SK-N-SH treated with all-trans-retinoic acid at 6 μM for 48 hours (cell line): Measurements from ENCODE around the gene MYT1.

Experiments
- ATAC-seq: fragments of 200-7000 bp; cut with Tn5 transposase; 3 replicates; pipeline ENCODE4 v1.9.1; 2020; ENCODE audit warnings: mild to moderate bottlenecking, moderate library complexity
- ARNTL ChIP-seq: fragments of 450-650 bp; formaldehyde crosslinking; IDR thresholded peaks from 2 replicates; pipeline ENCODE4 v1.5.0; 2020; ENCODE audit warnings: low read depth, mild to moderate bottlenecking, moderate library complexity, borderline replicate concordance
- BACH2 ChIP-seq: fragments of 250-450 bp; sonication (Bioruptor Pico); IDR thresholded peaks from 2 replicates; pipeline ENCODE4 v1.9.0; 2021; ENCODE audit warnings: mild to moderate bottlenecking, borderline replicate concordance
- CSDC2 ChIP-seq: fragments of 250-450 bp; sonication (Bioruptor Pico); IDR thresholded peaks from 2 replicates; pipeline ENCODE4 v1.5.0; 2020; ENCODE audit warnings: mild to moderate bottlenecking, moderate library complexity
- GLIS3 ChIP-seq: fragments of 250-450 bp; sonication (Bioruptor Pico); IDR thresholded peaks from 2 replicates; pipeline ENCODE4 v1.5.0; 2020; ENCODE audit warnings: mild to moderate bottlenecking, moderate library complexity
- ISL1 ChIP-seq: fragments of 250-450 bp; sonication (Bioruptor Pico); IDR thresholded peaks from 2 replicates; pipeline ENCODE4 v2.1.2; 2022; ENCODE audit warnings: mild to moderate bottlenecking, moderate library complexity
- PATZ1 ChIP-seq: fragments of 250-450 bp; sonication (Bioruptor Pico); IDR thresholded peaks from 2 replicates; pipeline ENCODE4 v1.8.0; 2020; ENCODE audit warnings: mild to moderate bottlenecking, moderate library complexity, borderline replicate concordance
- POU6F1 ChIP-seq: fragments of 250-450 bp; sonication (Bioruptor Pico); IDR thresholded peaks from 2 replicates; pipeline ENCODE4 v1.8.0; 2021; ENCODE audit warnings: low read depth, mild to moderate bottlenecking, moderate library complexity, borderline replicate concordance
- PPARA ChIP-seq: fragments of 250-450 bp; sonication (Bioruptor Pico); IDR thresholded peaks from 2 replicates; pipeline ENCODE4 v1.5.0; 2020; ENCODE audit warnings: mild to moderate bottlenecking, borderline replicate concordance
- RARB ChIP-seq: fragments of 250-450 bp; sonication (Bioruptor Pico); IDR thresholded peaks from 2 replicates; pipeline ENCODE4 v1.8.0; 2021; ENCODE audit warnings: mild to moderate bottlenecking, moderate library complexity
- TOX ChIP-seq: fragments of 250-450 bp; sonication (Bioruptor Pico); IDR thresholded peaks from 2 replicates; pipeline ENCODE4 v1.8.0; 2021; ENCODE audit warnings: mild to moderate bottlenecking, moderate library complexity, borderline replicate concordance
- TSHZ2 ChIP-seq: fragments of 250-450 bp; sonication (Bioruptor Pico); IDR thresholded peaks from 2 replicates; pipeline ENCODE4 v1.5.0; 2020; ENCODE audit warnings: mild to moderate bottlenecking, moderate library complexity
- ZC3H10 ChIP-seq: fragments of 250-450 bp; sonication (Bioruptor Pico); IDR thresholded peaks from 2 replicates; pipeline ENCODE4 v1.5.1; 2021; ENCODE audit warnings: mild to moderate bottlenecking, moderate library complexity
- ZFP3 ChIP-seq: fragments of 250-450 bp; sonication (Bioruptor Pico); IDR thresholded peaks from 2 replicates; pipeline ENCODE4 v1.5.0; 2020; ENCODE audit warnings: mild to moderate bottlenecking, moderate library complexity
- ZNF70 ChIP-seq: fragments of 450-650 bp; formaldehyde crosslinking; IDR thresholded peaks from 2 replicates; pipeline ENCODE4 v1.5.0; 2020; ENCODE audit warnings: mild to moderate bottlenecking, moderate library complexity

MYT1 gene

GRCh38 chr20:64245746-64246595, 81.7 kb downstream of the MYT1 start (continued):
- TF ChIP-seq TSHZ2 (CRISPR knock-in tag) (no peak), ISL1 (CRISPR knock-in tag) (no peak)

- no peak for TF ChIP-seq BACH2 (CRISPR knock-in tag)
- TF ChIP-seq ARNTL (CRISPR knock-in tag), result no peak
- TF ChIP-seq ZC3H10, result no peak
- no peak for TF ChIP-seq POU6F1 (CRISPR knock-in tag)
- TF ChIP-seq RARB, result no peak
- no peak for TF ChIP-seq ISL1 (CRISPR knock-in tag)
- TF ChIP-seq TSHZ2 (CRISPR knock-in tag), result no peak
- TF ChIP-seq PPARA (CRISPR knock-in tag), result no peak
- no peak for ATAC-seq
These were observed 82.5 kb downstream of the MYT1 start for GRCh38 chr20:64246616-64247306.

GRCh38 chr20:64247307-64247618, 83.0 kb downstream of the MYT1 start:
- ATAC-seq, result no peak
- no peak for TF ChIP-seq PATZ1 (CRISPR knock-in tag)
- TF ChIP-seq ZC3H10, result no peak
- TF ChIP-seq GLIS3 (CRISPR knock-in tag), result no peak
- TF ChIP-seq ZNF70 (CRISPR knock-in tag), result no peak

GRCh38 chr20:64247970-64248841, 84.0 kb downstream of the MYT1 start:
- no peak for ATAC-seq
- no peak for TF ChIP-seq TSHZ2 (CRISPR knock-in tag)
- TF ChIP-seq ARNTL (CRISPR knock-in tag), result no peak
- no peak for TF ChIP-seq BACH2 (CRISPR knock-in tag)
- TF ChIP-seq ZFP3 (CRISPR knock-in tag), result no peak
- TF ChIP-seq CSDC2 (CRISPR knock-in tag), result no peak
- no peak for TF ChIP-seq PPARA (CRISPR knock-in tag)
- no peak for TF ChIP-seq TOX
- TF ChIP-seq POU6F1 (CRISPR knock-in tag), result no peak
- TF ChIP-seq PATZ1 (CRISPR knock-in tag), result no peak
